ENCODE results near the gene ELAVL4. TPM values are rescaled to one million over a fixed set of nuclear protein-coding genes. Genes with fewer than 3 reads are reported as not detected.
A peak's percentile ranks its signal among the peaks of the same experiment; 100 is the strongest.

Gene ELAVL4
- total and polyA plus RNA-seq, 2 donors from 2014 or later, result not detected

DNA sequence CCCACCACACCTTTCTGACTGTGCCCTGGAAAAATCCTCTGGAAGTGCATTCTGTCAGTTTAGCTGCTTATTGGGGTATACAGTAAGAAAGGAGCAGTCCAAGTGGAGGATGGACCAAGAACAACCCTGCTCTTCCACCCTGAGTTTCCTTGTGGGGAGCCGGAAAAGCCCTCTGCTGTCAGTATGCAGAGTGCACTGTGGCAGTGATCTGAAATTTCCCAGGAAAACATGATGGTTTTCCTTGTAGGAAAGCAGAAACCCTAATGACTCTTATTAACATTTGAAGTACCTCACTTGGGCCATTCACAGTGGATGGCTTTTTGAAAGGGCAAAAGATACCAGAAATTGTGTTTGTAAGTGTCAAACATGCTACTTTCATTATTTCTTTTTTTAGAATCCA is 20.5 kb downstream of the ELAVL4 start:
- H3K27ac ChIP-seq (ENCODE audit: low read depth in 2 of 2, low read length in 2 of 2), result no peak overlapping the region
- intact Hi-C loops (cut with DNase I), result no loop called here
- no peaks in the 10 kb centered on the region for H3K4me1 ChIP-seq (ENCODE audit: control insufficient read depth in 2 of 3, insufficient read depth in 2 of 3, low read depth in 1 of 3, low read length in 3 of 3)
- no peak for FAIRE-seq
- TF ChIP-seq, protein P1, sequence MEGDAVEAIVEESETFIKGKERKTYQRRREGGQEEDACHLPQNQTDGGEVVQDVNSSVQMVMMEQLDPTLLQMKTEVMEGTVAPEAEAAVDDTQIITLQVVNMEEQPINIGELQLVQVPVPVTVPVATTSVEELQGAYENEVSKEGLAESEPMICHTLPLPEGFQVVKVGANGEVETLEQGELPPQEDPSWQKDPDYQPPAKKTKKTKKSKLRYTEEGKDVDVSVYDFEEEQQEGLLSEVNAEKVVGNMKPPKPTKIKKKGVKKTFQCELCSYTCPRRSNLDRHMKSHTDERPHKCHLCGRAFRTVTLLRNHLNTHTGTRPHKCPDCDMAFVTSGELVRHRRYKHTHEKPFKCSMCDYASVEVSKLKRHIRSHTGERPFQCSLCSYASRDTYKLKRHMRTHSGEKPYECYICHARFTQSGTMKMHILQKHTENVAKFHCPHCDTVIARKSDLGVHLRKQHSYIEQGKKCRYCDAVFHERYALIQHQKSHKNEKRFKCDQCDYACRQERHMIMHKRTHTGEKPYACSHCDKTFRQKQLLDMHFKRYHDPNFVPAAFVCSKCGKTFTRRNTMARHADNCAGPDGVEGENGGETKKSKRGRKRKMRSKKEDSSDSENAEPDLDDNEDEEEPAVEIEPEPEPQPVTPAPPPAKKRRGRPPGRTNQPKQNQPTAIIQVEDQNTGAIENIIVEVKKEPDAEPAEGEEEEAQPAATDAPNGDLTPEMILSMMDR (IDR thresholded peaks at IDR 0.05; ENCODE audit: borderline replicate concordance, extremely low read depth, insufficient read depth), result no peak
- H3K27me3 ChIP-seq (ENCODE audit: control insufficient read depth, insufficient read depth, low read length), result no peaks in the 10 kb centered on the region
- no peaks in the 10 kb centered on the region for H3K9me3 ChIP-seq (ENCODE audit: control insufficient read depth in 2 of 3, insufficient read depth in 1 of 3, low read length in 3 of 3)
- H3K4me3 ChIP-seq (ENCODE audit: low read length in 3 of 3), result no peak overlapping the region
- no peak for DNase-seq
- no peaks in the 10 kb centered on the region for H3K36me3 ChIP-seq (ENCODE audit: control insufficient read depth in 2 of 3, insufficient read depth in 3 of 3, low read length in 3 of 3)
- no peak overlapping the region for H3K9ac ChIP-seq (ENCODE audit: low read length in 3 of 3)

DNA sequence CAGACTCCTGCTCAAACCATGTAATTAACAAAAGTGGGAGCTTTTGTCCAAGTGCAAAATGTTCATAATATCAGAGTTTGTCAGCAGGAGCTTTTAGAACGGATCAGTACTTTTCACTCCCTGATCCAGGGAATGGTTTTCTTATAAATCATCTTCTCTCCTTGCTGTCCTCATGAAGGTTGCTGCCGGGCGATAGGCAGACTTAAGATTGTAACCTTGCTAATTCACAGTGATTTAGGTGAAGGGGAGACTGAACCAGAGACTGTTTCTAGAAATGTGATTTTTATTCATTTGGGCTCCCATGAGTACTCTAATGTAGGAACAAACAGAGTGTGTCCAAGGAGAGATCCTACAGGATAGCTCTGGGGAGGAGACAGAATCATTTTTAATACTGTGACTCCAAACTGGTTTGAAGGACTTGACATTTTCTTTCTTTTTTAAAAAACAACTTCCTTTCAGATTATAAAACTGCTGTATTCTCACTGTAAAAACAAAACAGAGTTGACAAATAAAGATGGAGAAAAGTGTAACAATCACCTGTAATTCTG is 23.7 kb downstream of the ELAVL4 start:
- H3K27me3 ChIP-seq (ENCODE audit: control insufficient read depth, insufficient read depth, low read length), result no peaks in the 10 kb centered on the region
- no peaks in the 10 kb centered on the region for H3K9me3 ChIP-seq (ENCODE audit: control insufficient read depth in 2 of 3, insufficient read depth in 1 of 3, low read length in 3 of 3)
- no peak overlapping the region for H3K4me3 ChIP-seq (ENCODE audit: low read length in 3 of 3)
- no peak overlapping the region for H3K27ac ChIP-seq (ENCODE audit: low read depth in 2 of 2, low read length in 2 of 2)
- TF ChIP-seq, protein P1 (IDR thresholded peaks at IDR 0.05; ENCODE audit: borderline replicate concordance, extremely low read depth, insufficient read depth), result no peak
- DNase-seq, result peak in 1 of 5 donors; percentile 19
- intact Hi-C loops (cut with DNase I), result no loop called here
- H3K36me3 ChIP-seq (ENCODE audit: control insufficient read depth in 2 of 3, insufficient read depth in 3 of 3, low read length in 3 of 3), result no peaks in the 10 kb centered on the region
- no peak for FAIRE-seq
- H3K4me1 ChIP-seq (ENCODE audit: control insufficient read depth in 2 of 3, insufficient read depth in 2 of 3, low read depth in 1 of 3, low read length in 3 of 3), result no peaks in the 10 kb centered on the region
- no peak overlapping the region for H3K9ac ChIP-seq (ENCODE audit: low read length in 3 of 3)

DNA sequence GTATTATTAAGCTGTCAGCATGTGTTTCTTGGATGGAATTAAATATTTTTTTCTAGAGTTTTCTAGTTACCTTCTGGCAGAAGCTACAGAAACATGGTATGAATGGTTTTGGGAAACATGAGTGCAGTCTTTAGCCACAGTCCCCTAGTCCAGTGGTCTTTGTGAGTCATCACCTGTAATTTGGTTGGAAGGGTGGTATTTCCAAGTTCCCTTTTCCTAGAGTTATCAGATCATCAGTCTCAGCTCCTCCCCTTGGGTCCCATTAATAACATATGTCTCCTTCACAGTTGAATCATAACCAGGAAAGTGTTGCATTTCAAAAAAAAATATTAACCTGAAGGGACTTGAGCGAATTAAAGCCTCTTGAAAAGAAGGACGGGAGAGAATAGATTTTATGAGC is 27.0 kb downstream of the ELAVL4 start:
- intact Hi-C loops (cut with DNase I), result no loop called here
- Histone ChIP-seq H3K9ac (ENCODE audit: low read length in 3 of 3) (no peak overlapping the region), H3K4me1 (ENCODE audit: control insufficient read depth in 2 of 3, insufficient read depth in 2 of 3, low read depth in 1 of 3, low read length in 3 of 3) (no peaks in the 10 kb centered on the region), H3K9me3 (ENCODE audit: control insufficient read depth in 2 of 3, insufficient read depth in 1 of 3, low read length in 3 of 3) (no peaks in the 10 kb centered on the region), H3K27me3 (ENCODE audit: control insufficient read depth, insufficient read depth, low read length) (no peaks in the 10 kb centered on the region), H3K27ac (ENCODE audit: low read depth in 2 of 2, low read length in 2 of 2) (no peak overlapping the region), H3K4me3 (ENCODE audit: low read length in 3 of 3) (no peak overlapping the region), H3K36me3 (ENCODE audit: control insufficient read depth in 2 of 3, insufficient read depth in 3 of 3, low read length in 3 of 3) (no peaks in the 10 kb centered on the region)
- TF ChIP-seq, protein P1 (IDR thresholded peaks at IDR 0.05; ENCODE audit: borderline replicate concordance, extremely low read depth, insufficient read depth), result no peak
- DNase-seq (no peak), FAIRE-seq (no peak)
